Memory B cell (primary cell): Measurements from ENCODE around the gene EIF4G2.
"Not testable (repeated sequence)": the region's sequence is repeated elsewhere in the genome, so short reads cannot be mapped to it uniquely, and the experiment has no call there.

Source experiments
- ATAC-seq: fragments of 150-1000 bp; cut with Tn5 transposase; 2 replicates; pipeline ENCODE4 v1.10.0; 2021; ENCODE audit warnings: low read depth, mild to moderate bottlenecking, moderate library complexity
- DNase-seq, 2 donors: peaks; one replicate each; pipeline ENCODE4 v3.0.0; 2022; ENCODE audit warnings: low spot score in 2 of 2
- H3K27ac Mint-ChIP-seq: one replicate; pipeline ENCODE4 v1.8.0; 2022; ENCODE audit warnings: mild to moderate bottlenecking, moderate library complexity, mixed read lengths
- H3K27me3 Mint-ChIP-seq: one replicate; pipeline ENCODE4 v1.8.0; 2022; ENCODE audit warnings: mixed read lengths
- H3K36me3 Mint-ChIP-seq: one replicate; pipeline ENCODE4 v1.8.0; 2022; ENCODE audit warnings: mild to moderate bottlenecking, mixed read lengths
- H3K4me1 Mint-ChIP-seq: one replicate; pipeline ENCODE4 v1.8.0; 2022; ENCODE audit warnings: mixed read lengths
- H3K4me3 Mint-ChIP-seq: one replicate; pipeline ENCODE4 v1.8.0; 2022; ENCODE audit warnings: mild to moderate bottlenecking, moderate library complexity, mixed read lengths
- H3K9me3 Mint-ChIP-seq: one replicate; pipeline ENCODE4 v1.8.0; 2022; ENCODE audit warnings: mixed read lengths

Gene EIF4G2

GRCh38 chr11:10829139-10829538, 20.4 kb upstream of the EIF4G2 start:
- Mint-ChIP-seq H3K27me3 (no peaks in the 10 kb centered on the region), H3K4me1 (peaks cover 11% of the 10 kb centered on the region), H3K36me3 (peaks cover 5% of the 10 kb centered on the region), H3K27ac (no peak overlapping the region), H3K4me3 (no peak overlapping the region), H3K9me3 (no peaks in the 10 kb centered on the region)
- no peak for DNase-seq
- ATAC-seq, result no peak

- Mint-ChIP-seq H3K27ac (no peak overlapping the region), H3K4me1 (peaks cover 11% of the 10 kb centered on the region), H3K27me3 (no peaks in the 10 kb centered on the region), H3K4me3 (no peak overlapping the region), H3K36me3 (peaks cover 5% of the 10 kb centered on the region), H3K9me3 (no peaks in the 10 kb centered on the region)
- ATAC-seq (no peak), DNase-seq (no peak)
Observed at GRCh38 chr11:10828402-10828801, 19.7 kb upstream of the EIF4G2 start.

- Mint-ChIP-seq H3K9me3 (no peaks in the 10 kb centered on the region), H3K27me3 (no peaks in the 10 kb centered on the region), H3K4me1 (peaks cover 11% of the 10 kb centered on the region), H3K27ac (peak overlapping the region; percentile 88), H3K4me3 (peak overlapping the region; percentile 75), H3K36me3 (peaks cover 7% of the 10 kb centered on the region)
- ATAC-seq (peak; percentile 99), DNase-seq (peak; percentile 20 to 25)
Observed at GRCh38 chr11:10824888-10825287, 16.2 kb upstream of the EIF4G2 start.

GRCh38 chr11:10823152-10823579, 14.4 kb upstream of the EIF4G2 start:
- no peak overlapping the region for H3K27ac Mint-ChIP-seq
- H3K4me3 Mint-ChIP-seq, result no peak overlapping the region
- H3K27me3 Mint-ChIP-seq, result no peaks in the 10 kb centered on the region
- H3K36me3 Mint-ChIP-seq, result peaks cover 4% of the 10 kb centered on the region
- peaks cover 11% of the 10 kb centered on the region for H3K4me1 Mint-ChIP-seq
- ATAC-seq (no peak), DNase-seq (no peak)
- no peaks in the 10 kb centered on the region for H3K9me3 Mint-ChIP-seq

- H3K9me3 Mint-ChIP-seq, H3K36me3 Mint-ChIP-seq, H3K4me3 Mint-ChIP-seq, H3K27ac Mint-ChIP-seq, DNase-seq, ATAC-seq, H3K27me3 Mint-ChIP-seq: not testable (repeated sequence)
- H3K4me1 Mint-ChIP-seq, result peaks cover 11% of the 10 kb centered on the region
Observed at GRCh38 chr11:10822491-10822890, 13.8 kb upstream of the EIF4G2 start.

GRCh38 chr11:10818594-10818993, 9.9 kb upstream of the EIF4G2 start:
- no peaks in the 10 kb centered on the region for H3K4me1 Mint-ChIP-seq
- no peak overlapping the region for H3K4me3 Mint-ChIP-seq
- no peak for ATAC-seq
- no peaks in the 10 kb centered on the region for H3K27me3 Mint-ChIP-seq
- no peaks in the 10 kb centered on the region for H3K9me3 Mint-ChIP-seq
- no peak overlapping the region for H3K27ac Mint-ChIP-seq
- peaks cover 1% of the 10 kb centered on the region for H3K36me3 Mint-ChIP-seq
- no peak for DNase-seq

GRCh38 chr11:10813945-10814344, 5.2 kb upstream of the EIF4G2 start:
- no peaks in the 10 kb centered on the region for H3K36me3 Mint-ChIP-seq
- no peak overlapping the region for H3K4me3 Mint-ChIP-seq

GRCh38 chr11:10809373-10810160, 841 bp upstream of the EIF4G2 start:
- no peak for DNase-seq

More at GRCh38 chr11:10813945-10814344, 5.2 kb upstream of the EIF4G2 start:
- Mint-ChIP-seq H3K27ac (no peak overlapping the region), H3K4me1 (peaks cover 7% of the 10 kb centered on the region), H3K9me3 (no peaks in the 10 kb centered on the region), H3K27me3 (no peaks in the 10 kb centered on the region)
- ATAC-seq, result no peak
- no peak for DNase-seq

GRCh38 chr11:10808235-10808552, 532 bp downstream of the EIF4G2 start:
- Mint-ChIP-seq H3K36me3 (peaks cover 24% of the 10 kb centered on the region), H3K9me3 (no peaks in the 10 kb centered on the region), H3K27ac (peak overlapping the region; percentile 97), H3K4me1 (peaks cover 22% of the 10 kb centered on the region), H3K27me3 (no peaks in the 10 kb centered on the region), H3K4me3 (peak overlapping the region; percentile 98)
- DNase-seq (no peak), ATAC-seq (no peak)

More at GRCh38 chr11:10809373-10810160, 841 bp upstream of the EIF4G2 start:
- Mint-ChIP-seq H3K27me3 (no peaks in the 10 kb centered on the region), H3K36me3 (peaks cover 15% of the 10 kb centered on the region), H3K9me3 (no peaks in the 10 kb centered on the region), H3K4me1 (peaks cover 18% of the 10 kb centered on the region), H3K27ac (peak overlapping the region; percentile 97), H3K4me3 (peak overlapping the region; percentile 98)
- peak; percentile 3 for ATAC-seq

- no peaks in the 10 kb centered on the region for H3K27me3 Mint-ChIP-seq
- no peak for ATAC-seq
- H3K36me3 Mint-ChIP-seq, result peaks cover 24% of the 10 kb centered on the region
- no peaks in the 10 kb centered on the region for H3K9me3 Mint-ChIP-seq
- peak overlapping the region; percentile 97 for H3K27ac Mint-ChIP-seq
- DNase-seq, result peak; percentile 28 to 55
- peak overlapping the region; percentile 98 for H3K4me3 Mint-ChIP-seq
- peaks cover 22% of the 10 kb centered on the region for H3K4me1 Mint-ChIP-seq
Observed at GRCh38 chr11:10807493-10808234, 1.1 kb downstream of the EIF4G2 start.

GRCh38 chr11:10806206-10806605, 2.5 kb downstream of the EIF4G2 start:
- H3K9me3 Mint-ChIP-seq, result no peaks in the 10 kb centered on the region
- H3K4me3 Mint-ChIP-seq, result peak overlapping the region; percentile 34
- peaks cover 29% of the 10 kb centered on the region for H3K36me3 Mint-ChIP-seq
- peaks cover 24% of the 10 kb centered on the region for H3K4me1 Mint-ChIP-seq
- ATAC-seq (no peak), DNase-seq (no peak)
- H3K27me3 Mint-ChIP-seq, result no peaks in the 10 kb centered on the region
- H3K27ac Mint-ChIP-seq, result peak overlapping the region; percentile 97

GRCh38 chr11:10805741-10806140, 3.0 kb downstream of the EIF4G2 start:
- Mint-ChIP-seq H3K27me3 (no peaks in the 10 kb centered on the region), H3K4me3 (no peak overlapping the region), H3K27ac (peak overlapping the region; percentile 97), H3K9me3 (no peaks in the 10 kb centered on the region), H3K36me3 (peaks cover 30% of the 10 kb centered on the region), H3K4me1 (peaks cover 25% of the 10 kb centered on the region)
- DNase-seq (no peak), ATAC-seq (no peak)

GRCh38 chr11:10803676-10804075, 5.0 kb downstream of the EIF4G2 start:
- H3K4me1 Mint-ChIP-seq, result peaks cover 18% of the 10 kb centered on the region
- no peak for DNase-seq
- peak overlapping the region; percentile 62 for H3K27ac Mint-ChIP-seq
- H3K27me3 Mint-ChIP-seq, result no peaks in the 10 kb centered on the region
- H3K9me3 Mint-ChIP-seq, result no peaks in the 10 kb centered on the region
- no peak overlapping the region for H3K4me3 Mint-ChIP-seq
- no peak for ATAC-seq
- H3K36me3 Mint-ChIP-seq, result peaks cover 44% of the 10 kb centered on the region

GRCh38 chr11:10800292-10800691, 8.4 kb downstream of the EIF4G2 start:
- no peak overlapping the region for H3K4me3 Mint-ChIP-seq

More at GRCh38 chr11:10800292-10800691, 8.4 kb downstream of the EIF4G2 start:
- ATAC-seq, result no peak
- H3K27ac Mint-ChIP-seq, result peak overlapping the region; percentile 55
- peaks cover 10% of the 10 kb centered on the region for H3K4me1 Mint-ChIP-seq
- H3K9me3 Mint-ChIP-seq, result no peaks in the 10 kb centered on the region
- no peak for DNase-seq
- H3K27me3 Mint-ChIP-seq, result no peaks in the 10 kb centered on the region
- peaks cover 42% of the 10 kb centered on the region for H3K36me3 Mint-ChIP-seq
